GM19324 (cell line): ENCODE results near the gene BRSK1.

Source experiments
- ATAC-seq: cut with Tn5 transposase; IDR thresholded peaks from one replicate; pipeline ENCODE4 v1.9.1; 2021; ENCODE audit warnings: mild to moderate bottlenecking, moderate library complexity; ENCODE audit not compliant: unreplicated experiment, low FRiP score

BRSK1 gene

DNA sequence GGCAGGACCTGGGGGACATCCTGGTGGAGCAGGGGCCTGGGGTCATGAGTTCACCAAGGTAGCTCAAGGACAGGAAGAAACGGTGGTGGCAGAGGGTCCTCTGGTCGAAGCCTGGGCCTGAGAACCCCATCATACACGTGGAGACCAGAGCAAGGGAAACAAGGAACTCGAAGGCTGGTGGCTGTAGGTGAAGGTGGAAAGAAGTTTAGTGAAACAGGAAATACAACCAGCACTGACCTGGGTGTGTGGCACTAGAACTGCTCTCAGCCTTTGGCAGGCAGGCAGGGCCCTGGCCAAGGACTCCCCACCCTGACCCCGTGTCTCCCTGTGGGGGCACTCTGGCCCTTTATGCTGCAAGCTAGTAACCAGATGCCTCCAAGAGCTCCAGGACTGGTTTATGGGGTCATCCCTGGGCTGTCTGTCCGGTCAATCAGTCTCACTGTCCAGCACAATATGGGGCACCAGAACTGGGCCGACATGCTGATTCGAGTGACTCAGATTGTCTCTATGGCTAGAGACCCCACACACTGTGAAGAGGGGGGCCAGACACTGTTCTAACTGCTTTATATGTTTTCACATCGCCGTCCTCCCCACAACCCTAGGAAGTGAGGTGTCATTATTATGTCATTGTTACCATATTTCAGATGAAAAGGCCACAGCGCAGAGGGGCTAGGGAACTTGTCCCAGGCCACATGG is 67.0 kb downstream of the BRSK1 start:
- no peak for ATAC-seq

DNA sequence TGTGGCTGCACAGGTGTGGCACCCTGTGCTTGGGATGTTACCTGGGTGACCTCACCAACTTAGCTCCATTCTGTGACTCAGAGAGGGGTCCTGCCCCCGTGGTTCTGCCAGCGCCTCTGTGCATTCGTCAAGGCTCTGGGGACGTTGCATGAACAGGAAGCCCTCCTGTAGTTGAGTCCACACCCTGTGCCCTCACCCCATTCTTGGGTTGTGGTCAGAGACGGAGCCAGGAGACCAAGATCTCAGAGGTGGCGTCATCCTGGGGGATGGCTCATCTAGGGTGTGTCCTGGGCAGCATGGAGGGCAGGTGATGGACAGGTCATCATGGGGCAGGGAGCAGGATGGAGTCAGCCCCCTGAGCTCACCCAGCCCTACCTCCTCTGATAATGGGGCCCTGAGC is 68.2 kb downstream of the BRSK1 start:
- ATAC-seq, result no peak

DNA sequence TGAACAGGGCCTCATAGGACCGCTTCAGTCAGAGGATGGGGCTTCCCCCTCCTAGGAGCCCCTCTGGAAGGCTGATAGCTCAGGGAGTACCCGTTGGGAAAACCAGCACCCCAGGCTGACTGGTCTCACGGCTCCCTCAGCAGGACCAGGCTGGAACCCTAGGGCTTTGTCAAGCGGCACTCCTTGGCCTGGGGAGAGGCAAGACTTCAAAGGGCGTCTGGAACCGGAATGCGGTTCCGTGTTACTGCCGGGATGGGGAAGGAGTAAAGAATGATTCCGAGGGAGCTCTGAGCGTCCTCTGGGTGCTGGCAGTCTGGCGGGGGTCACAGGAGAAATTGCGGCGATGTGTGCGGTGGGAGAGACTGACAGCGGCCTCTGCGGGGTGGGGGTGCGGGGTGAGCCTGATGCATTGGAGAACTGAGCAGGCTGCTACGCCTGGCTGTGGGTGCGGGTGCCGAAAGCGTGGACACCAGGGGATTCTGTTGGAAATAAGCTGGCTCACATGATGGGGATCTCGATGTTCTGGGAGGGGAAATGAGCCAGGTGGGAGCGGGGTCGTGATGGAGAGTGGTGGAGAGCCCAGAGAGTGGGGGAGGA is 68.8 kb downstream of the BRSK1 start:
- ATAC-seq, result no peak

DNA sequence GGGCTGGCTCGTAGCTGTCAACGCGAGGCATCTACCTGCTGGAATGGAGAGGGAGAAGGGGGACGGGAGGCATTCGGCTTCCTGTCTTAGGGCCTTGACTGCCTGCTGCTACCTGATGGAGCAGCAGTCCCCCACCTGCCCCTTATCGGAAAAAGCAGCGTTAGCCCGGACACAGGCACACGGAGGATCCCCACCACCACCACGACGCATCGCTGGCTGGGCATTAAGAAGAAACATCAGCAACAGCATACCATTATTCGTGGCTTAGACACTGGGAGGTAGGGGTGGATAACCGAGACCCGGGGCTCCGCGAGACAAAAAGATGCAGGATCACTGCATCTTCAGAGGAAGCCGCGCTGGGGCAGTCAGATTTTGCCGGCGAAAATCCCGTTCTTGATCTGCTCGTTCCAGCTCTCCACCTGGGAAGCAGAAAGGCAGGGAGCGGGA is 69.6 kb downstream of the BRSK1 start:
- no peak for ATAC-seq

DNA sequence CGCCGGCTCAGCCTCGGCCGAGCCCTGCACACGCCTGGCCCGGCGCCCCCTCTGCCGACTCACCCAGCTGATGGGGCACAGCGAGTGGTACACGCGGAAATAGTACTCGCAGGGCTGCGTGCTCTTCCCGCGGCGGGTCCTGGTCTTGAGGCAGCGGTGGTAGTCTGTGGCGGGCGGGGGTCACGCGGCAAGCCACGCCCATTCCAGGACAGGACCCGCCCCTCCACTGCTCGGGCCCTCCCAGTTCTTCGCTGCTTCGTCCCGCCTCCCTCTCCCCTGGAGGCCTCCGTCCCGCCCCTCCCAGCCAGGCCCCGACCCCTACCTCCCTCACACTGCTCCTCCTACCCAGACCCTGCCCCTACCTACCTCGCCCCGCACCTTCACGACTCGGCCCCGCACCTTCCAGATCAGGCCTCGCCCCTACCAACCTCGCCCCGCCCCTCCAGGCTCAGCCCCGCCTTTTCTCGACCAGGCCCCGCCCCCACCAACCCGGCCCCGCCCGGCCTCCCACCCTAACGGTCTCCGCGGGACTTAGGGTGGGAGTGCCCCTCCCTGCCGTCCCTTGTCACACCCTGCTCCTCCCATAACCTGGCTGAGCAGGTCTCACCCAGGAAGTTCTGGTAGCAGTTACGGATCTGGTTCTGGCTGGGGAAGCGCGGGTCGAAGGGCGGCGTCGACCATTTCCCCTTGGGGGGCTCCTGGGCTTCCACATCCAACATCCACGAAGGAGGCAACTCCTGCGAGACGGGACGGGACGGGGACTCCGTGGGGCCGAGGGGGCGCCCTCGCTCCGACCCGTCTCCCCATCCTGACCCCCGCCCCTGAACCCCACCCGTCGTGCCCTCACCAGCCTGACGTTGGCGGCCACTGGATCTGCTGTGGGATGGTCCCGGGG is 70.3 kb downstream of the BRSK1 start:
- ATAC-seq, result no peak

DNA sequence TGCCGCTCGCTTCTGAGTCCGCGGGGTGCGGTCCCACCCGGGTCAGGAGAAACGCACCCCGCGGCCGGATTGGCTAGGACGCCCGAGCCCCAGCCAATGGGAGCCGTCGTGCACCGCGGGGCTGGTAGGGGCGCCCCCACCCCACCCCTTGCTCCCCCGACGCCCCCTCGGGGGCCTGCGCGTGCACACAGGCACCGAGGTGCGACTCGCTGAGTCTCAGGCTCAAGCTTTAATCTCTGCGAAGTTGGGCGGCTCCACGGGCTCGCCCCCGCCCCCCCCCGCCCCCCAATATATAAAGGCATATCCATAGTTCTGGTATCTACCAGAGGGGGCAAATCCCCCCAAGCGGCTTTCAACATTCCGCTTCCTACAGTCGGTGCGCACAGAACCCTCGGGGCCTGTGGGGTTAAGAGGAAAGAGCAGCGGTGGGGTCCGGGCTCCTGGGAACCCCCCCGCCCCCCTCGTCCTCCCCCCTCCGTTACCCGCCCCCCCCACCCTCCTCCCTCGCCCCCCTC is 71.0 kb downstream of the BRSK1 start, which contains the start of gene COX6B2:
TSS of gene COX6B2 (minus strand) at position 22 of the 515 bp plus-strand sequence. CDS start 198 bp downstream, outside the sequence.
- ATAC-seq, result no peak

DNA sequence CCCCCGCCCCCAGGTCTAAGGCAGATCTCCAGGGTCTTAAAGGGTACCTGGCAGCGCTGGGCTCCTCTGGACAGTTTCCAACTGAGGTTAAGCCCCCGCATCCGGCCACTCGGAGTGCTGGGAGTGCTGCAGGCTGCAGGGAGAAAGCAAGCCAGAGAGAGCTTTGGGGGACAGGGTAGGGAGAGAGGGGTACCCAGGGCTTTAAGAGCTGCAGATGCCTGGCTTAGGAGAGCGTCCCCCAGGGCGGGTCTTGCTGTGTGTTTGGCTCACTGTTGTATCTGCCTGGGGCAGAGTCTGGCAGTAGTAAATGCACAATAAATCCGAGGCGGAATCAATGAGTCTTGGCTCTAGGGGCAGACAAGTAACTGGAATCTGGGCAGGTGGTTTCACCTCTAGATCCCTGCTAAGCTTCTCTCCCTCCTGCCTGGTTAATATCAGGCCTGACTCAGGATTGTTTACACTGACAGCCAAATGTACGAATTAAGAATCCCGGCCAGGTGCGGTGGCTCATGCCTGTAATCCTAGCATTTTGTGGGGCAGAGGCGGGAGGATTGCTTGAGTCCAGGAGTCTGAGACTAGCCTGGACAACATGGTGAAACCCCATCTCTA is 71.5 kb downstream of the BRSK1 start:
- ATAC-seq, result no peak

DNA sequence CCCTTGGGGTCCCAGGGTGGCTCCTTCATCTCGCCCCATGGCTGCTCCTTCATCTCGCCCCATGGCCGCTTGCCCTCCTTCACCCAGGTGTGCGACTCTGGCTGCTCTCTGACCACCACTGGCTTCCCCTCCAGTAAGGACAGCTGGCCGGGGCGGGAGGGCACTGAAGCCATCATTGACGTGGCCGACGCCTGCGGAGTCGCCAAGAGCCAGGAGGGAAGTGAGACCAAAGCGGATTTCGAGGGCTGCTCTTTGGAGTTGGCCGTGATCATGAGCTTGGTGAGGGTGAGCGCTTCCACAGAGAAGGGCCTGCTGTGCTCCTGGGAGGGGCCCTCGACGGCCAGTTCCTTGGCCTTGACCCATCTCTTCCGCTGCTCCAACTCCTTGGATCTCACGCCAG is 74.7 kb downstream of the BRSK1 start:
- no peak for ATAC-seq

DNA sequence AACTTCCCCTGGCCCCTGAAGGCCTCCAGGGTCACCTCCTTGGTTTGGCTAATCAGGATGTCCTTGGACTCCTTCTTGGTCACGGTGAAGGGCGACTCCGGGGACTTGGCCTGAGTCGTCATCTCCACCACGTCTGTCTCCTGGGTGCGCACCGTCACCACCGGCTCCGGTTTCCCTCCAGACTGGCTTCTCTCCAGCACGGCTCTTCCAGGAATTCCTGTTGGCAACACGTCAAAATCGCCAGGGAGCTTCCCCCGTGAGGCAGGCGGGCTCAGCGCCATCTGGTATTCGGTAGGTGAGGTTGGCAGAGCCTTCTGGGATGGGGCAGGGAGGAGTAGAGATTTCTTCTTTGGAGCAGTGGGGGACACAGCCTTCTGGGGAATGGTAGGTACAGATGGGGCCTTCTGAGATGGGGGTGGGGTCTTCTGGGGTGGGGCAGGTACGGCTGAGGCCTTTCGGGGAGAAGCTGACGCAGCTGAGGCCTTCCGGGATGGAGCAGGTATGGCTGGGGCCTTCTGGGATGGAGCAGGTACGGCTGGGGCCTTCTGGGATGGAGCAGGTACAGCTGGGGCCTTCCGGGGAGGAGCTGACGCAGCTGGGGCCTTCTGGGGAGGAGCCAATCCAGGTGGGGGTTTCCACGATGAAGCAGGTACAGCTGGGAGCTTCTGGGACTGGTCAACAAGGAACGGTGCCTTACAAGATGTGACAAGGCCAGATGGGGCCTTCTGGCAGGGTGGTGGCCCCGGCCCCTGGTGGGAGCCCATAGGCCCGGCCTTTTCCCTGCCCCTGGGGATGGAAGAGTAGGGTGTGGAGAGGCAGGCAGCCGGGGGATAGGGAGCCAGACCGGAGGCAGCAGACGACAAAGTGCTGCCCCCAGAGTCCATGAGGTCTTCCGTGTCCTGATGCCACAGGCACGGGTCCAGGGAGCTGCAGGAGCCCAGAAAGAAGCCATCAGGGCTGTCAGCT is 75.4 kb downstream of the BRSK1 start:
- no peak for ATAC-seq

DNA sequence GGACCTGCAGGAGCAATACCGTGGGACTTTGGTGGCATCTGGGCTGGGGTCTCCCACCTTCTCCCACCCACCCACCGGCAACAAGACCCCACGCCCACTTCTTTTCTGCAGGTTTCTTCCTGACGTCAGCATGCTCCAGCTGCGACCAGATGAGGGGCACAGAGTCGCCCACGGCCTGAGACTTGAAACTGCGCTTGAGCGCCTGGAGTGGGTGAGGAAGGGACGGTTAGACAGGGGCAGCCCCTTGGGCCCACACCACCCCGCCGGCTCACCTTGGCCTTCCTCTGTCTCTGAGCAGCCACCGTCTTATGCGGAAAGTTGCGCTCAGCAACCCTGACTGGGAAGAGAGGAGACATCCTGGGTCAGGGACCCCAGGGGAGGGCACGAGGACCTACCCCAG is 77.1 kb downstream of the BRSK1 start:
- no peak for ATAC-seq
